GM20000 (cell line): ENCODE measurements around the gene SORBS1.

Experiments
- DNase-seq: peaks from one replicate; pipeline ENCODE4 v3.0.0; 2012; ENCODE audit warnings: low spot score
- CTCF ChIP-seq: IDR thresholded peaks from 2 replicates; pipeline ENCODE4 v1.5.1; 2012; ENCODE audit warnings: mild to moderate bottlenecking, control low read depth; ENCODE audit errors: extremely low read depth, missing control alignments

SORBS1 gene

GRCh38 chr10:95384011-95384704 lies 177.0 kb downstream of the SORBS1 start:
- DNase-seq: no peak
- TF ChIP-seq CTCF: no peak

DNA sequence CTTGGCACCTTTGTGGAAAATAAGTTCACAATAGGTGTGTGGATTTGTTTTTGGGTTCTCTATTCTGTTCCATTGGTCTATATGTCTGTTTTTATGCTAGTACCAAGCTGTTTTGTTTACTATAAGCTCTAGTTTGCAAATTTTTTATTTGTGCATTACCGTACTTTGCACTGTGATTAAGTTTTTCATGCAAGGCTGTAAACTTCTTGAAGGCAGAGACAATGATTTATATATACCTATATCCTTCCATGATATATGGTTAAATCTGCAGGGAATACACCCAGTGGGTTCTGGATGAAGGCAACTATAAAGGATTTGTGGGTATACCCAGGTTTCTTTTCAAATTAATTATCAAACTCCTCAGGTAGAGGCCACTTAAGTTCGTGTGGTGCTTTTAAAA lies 178.6 kb downstream of the SORBS1 start:
- no peak for TF ChIP-seq CTCF
- DNase-seq: no peak

DNA sequence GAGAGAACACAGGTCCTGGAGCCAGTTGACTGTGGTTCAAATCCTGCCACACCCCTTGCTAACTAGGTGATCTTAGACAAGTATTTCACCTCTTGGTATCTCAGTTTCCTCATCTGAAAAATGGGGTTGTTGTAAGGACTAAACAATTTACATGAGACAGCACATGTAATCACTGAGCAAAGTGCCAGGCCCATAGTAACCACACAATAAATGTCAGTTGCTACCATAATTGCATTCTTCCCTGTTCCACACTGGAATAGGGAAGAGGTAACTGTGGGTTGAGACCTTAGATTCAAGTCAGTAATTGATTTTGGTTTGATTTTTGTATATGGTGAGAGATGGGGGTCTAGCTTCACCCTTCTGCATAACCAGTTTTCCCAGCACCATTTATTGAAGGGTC lies 179.0 kb downstream of the SORBS1 start:
- no peak for DNase-seq

GRCh38 chr10:95377950-95378349 lies 183.2 kb downstream of the SORBS1 start:
- DNase-seq: no peak
- no peak for TF ChIP-seq CTCF

More for the DNA sequence above, 179.0 kb downstream of the SORBS1 start:
- TF ChIP-seq CTCF: no peak

- no peak for DNase-seq
- TF ChIP-seq CTCF: no peak
Measured at GRCh38 chr10:95375418-95375817, 185.8 kb downstream of the SORBS1 start.

DNA sequence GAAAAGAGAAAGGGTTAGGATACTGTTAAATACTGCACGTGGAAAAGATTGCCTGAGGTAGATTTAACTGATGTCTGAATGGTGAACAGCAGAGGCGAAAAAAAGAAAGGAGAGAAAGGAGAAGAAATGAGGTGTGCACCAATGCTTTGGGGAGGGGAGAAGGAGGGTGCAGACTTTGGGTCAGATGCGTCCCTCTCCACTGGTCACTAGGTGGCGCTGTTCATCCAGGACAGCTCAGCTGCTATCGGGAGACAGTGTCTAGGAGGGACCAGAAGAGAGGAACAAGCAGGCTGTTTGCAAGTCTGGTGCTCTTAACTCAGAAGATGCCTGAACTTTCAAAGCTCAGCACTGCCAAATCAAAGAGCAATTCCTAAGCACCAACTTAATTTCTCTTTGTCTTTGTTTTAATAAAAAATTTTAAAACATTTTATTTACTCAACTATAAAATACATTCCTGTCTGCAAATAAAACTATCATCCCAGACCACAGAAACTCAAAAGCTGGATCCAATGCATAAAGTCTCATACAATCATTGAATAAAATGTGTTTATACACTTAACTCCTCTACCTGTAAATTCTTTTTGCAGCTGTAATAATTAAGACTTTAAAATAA lies 186.5 kb downstream of the SORBS1 start:
- peak; percentile 91 for TF ChIP-seq CTCF
- DNase-seq: peak; percentile 77

DNA sequence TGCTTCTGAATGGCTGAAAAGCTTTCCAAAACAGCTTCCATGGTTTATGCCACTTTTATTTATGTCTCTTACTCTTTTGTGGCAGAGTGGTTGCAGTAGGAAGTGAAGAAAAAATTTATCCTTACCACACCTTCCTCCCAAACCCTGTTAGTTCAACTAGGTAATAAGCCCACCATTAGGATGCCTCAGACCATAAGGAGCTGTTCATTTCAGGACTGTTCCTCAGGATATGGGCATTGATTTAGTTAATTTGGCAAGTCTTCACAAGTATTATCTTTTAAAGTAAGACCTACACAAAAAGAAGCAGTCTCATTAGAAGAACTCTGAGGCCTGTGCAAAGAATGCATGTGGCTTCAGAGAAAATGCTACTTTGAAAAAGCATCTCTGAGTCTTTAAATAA lies 187.5 kb downstream of the SORBS1 start:
- TF ChIP-seq CTCF: no peak
- DNase-seq: no peak
